Upper lobe of left lung (tissue), 6 donors: ENCODE measurements around the gene ANAPC5. TPM values are rescaled to one million over a fixed set of nuclear protein-coding genes. Genes with fewer than 3 reads are reported as not detected.
A peak's percentile ranks its signal among the peaks of the same experiment; 100 is the strongest.

ENCODE experiments used
- ATAC-seq, 2 donors: fragments of 200-7000 bp; cut with Tn5 transposase; one replicate each; pipeline ENCODE4 v1.9.1; 2022; ENCODE audit warnings: mild to moderate bottlenecking in 2 of 2, moderate library complexity in 2 of 2; ENCODE audit not compliant: low FRiP score in 2 of 2
- DNase-seq, 2 donors: peaks; one replicate each; pipeline ENCODE4 v3.0.0-alpha.2; 2019 to 2020
- H3K27ac ChIP-seq, 4 donors: fragments of 200-600 bp; sonication (generic); one replicate each; pipeline ENCODE4 v1.5.1; 2016 to 2019
- H3K27me3 ChIP-seq, 4 donors: fragments of 200-600 bp; sonication (generic); one replicate each; pipeline ENCODE4 v1.5.1; 2017 to 2019
- H3K36me3 ChIP-seq, 4 donors: fragments of 200-600 bp; sonication (generic); one replicate each; pipeline ENCODE4 v1.5.1; 2016 to 2019
- H3K4me1 ChIP-seq, 4 donors: fragments of 200-600 bp; sonication (generic); one replicate each; pipeline ENCODE4 v1.5.1; 2018 to 2019
- H3K4me3 ChIP-seq, 4 donors: fragments of 200-600 bp; sonication (generic); one replicate each; pipeline ENCODE4 v1.5.1; 2017 to 2019; ENCODE audit warnings: mild to moderate bottlenecking in 2 of 4, moderate library complexity in 1 of 4
- H3K9me3 ChIP-seq, 4 donors: fragments of 200-600 bp; sonication (generic); one replicate each; pipeline ENCODE4 v1.5.1; 2018 to 2019
- CTCF ChIP-seq, 6 experiments: fragments of 450-650 bp in 4 of 6; fragments of 200-600 bp in 2 of 6; sonication (generic) in 2 of 6; IDR thresholded peaks; one replicate each; pipeline ENCODE4 v1.5.1; 2016 to 2019; ENCODE audit warnings: antibody characterized with exemption in 6 of 6
- EP300 ChIP-seq, 4 donors: sonication (generic); formaldehyde crosslinking; IDR thresholded peaks; one replicate each; pipeline ENCODE4 v1.5.1; 2017; ENCODE audit warnings: antibody characterized with exemption in 4 of 4, control low read depth in 2 of 4
- POLR2A ChIP-seq, 4 donors: fragments of 450-650 bp; IDR thresholded peaks; one replicate each; pipeline ENCODE4 v1.5.1; 2016 to 2017; ENCODE audit warnings: antibody characterized with exemption in 4 of 4, mild to moderate bottlenecking in 2 of 4
- POLR2AphosphoS5 ChIP-seq, 2 donors: sonication (generic); formaldehyde crosslinking; IDR thresholded peaks; one replicate each; pipeline ENCODE4 v1.5.1; 2017; ENCODE audit warnings: antibody characterized with exemption in 2 of 2
- WGBS, 2 donors: methylation state at CpG; one replicate each; pipeline ENCODE4 v1.1.5; 2017 to 2018; 5-methylcytosine and 5-hydroxymethylcytosine counted together
- total RNA-seq, 6 donors: library from RNA; depleted of rRNA in 4 of 6; stranded (reverse); fragments of >200 nt in 4 of 6; gene quantifications; one replicate each; pipeline versions ENCODE4 v1.1.0 to v1.2.1, GENCODE V29; 2016 to 2021
- donor health status: DM: no; HTN: no; CAD: no; lungs with moderate emphysema.
- donor health status: DM: no; HTN: yes; CAD: no; lungs with severe emphysema.

The ANAPC5 gene
- total RNA-seq, 6 donors from 2014 or later, result 68.1 to 172 (median 87.3) TPM

GRCh38 chr12:121297435-121297991 lies 54.7 kb downstream of the ANAPC5 start:
- H3K9me3 ChIP-seq, result no peaks in the 10 kb centered on the region
- peak overlapping the region; percentile 80 to 97 (median 82) for H3K27ac ChIP-seq
- TF ChIP-seq POLR2A (IDR thresholded peaks at IDR 0.05), result no peak
- TF ChIP-seq POLR2AphosphoS5 (IDR thresholded peaks at IDR 0.05), result no peak
- no peak for TF ChIP-seq CTCF (IDR thresholded peaks at IDR 0.05)
- no peak for TF ChIP-seq EP300 (IDR thresholded peaks at IDR 0.05)
- DNase-seq (no peak), ATAC-seq (peak; percentile 21 to 47)
- H3K27me3 ChIP-seq, result no peaks in the 10 kb centered on the region
- peaks cover 27 to 52% (median 30%) of the 10 kb centered on the region in 4 donors for H3K4me1 ChIP-seq
- 5% methylated on average over 21 of the region's 21 CpGs for WGBS, 2 donors
- peak overlapping the region; percentile 48 to 100 (median 93) for H3K4me3 ChIP-seq
- peaks cover 0 to 1% (median 0%) of the 10 kb centered on the region in 4 donors for H3K36me3 ChIP-seq

GRCh38 chr12:121296618-121297434 lies 55.4 kb downstream of the ANAPC5 start, which contains the start of gene CAMKK2:
TSS of gene CAMKK2 (minus strand) at chr12:121296709. CDS start at chr12:121274526, 22,183 bp downstream.
- ATAC-seq (peak; percentile 90 to 98), DNase-seq (peak; percentile 86 to 98)
- Histone ChIP-seq H3K9me3 (no peaks in the 10 kb centered on the region), H3K36me3 (peaks cover 0 to 3% (median 0%) of the 10 kb centered on the region in 4 donors), H3K27ac (peak within 1 kb of the TSS; percentile 87 to 97 (median 90)), H3K4me3 (peak within 1 kb of the TSS; percentile 87 to 100 (median 94)), H3K4me1 (peaks cover 27 to 52% (median 29%) of the 10 kb centered on the region in 4 donors), H3K27me3 (no peaks in the 10 kb centered on the region)
- TF ChIP-seq EP300 (IDR thresholded peaks at IDR 0.05), result no peak
- TF ChIP-seq POLR2AphosphoS5 (IDR thresholded peaks at IDR 0.05), result peak in 1 of 2 donors; percentile 71
- peak in 2 of 4 donors; percentile 11 to 82 for TF ChIP-seq POLR2A (IDR thresholded peaks at IDR 0.05)
- peak in 2 of 6 experiments; percentile 25 to 27 for TF ChIP-seq CTCF (IDR thresholded peaks at IDR 0.05)
- WGBS, 2 donors, result 1 to 2% methylated on average over 39 to 62 of the region's 104 CpGs

GRCh38 chr12:121295746-121296617 lies 56.2 kb downstream of the ANAPC5 start:
- DNase-seq (no peak), ATAC-seq (peak; percentile 44 to 65)
- Histone ChIP-seq H3K9me3 (no peaks in the 10 kb centered on the region), H3K27me3 (no peaks in the 10 kb centered on the region), H3K27ac (peak overlapping the region; percentile 87 to 97 (median 90)), H3K36me3 (peaks cover 0 to 9% (median 0%) of the 10 kb centered on the region in 4 donors), H3K4me3 (peak overlapping the region; percentile 87 to 100 (median 94)), H3K4me1 (peaks cover 27 to 47% (median 29%) of the 10 kb centered on the region in 4 donors)
- 1 to 10% methylated on average over 2 to 11 of the region's 55 CpGs for WGBS, 2 donors
- peak in 1 of 6 experiments; percentile 10 for TF ChIP-seq CTCF (IDR thresholded peaks at IDR 0.05)
- TF ChIP-seq POLR2AphosphoS5 (IDR thresholded peaks at IDR 0.05), result no peak

GRCh38 chr12:121295116-121295745 lies 57.0 kb downstream of the ANAPC5 start:
- Histone ChIP-seq H3K27ac (peak overlapping the region; percentile 87 to 97 (median 90)), H3K36me3 (peaks cover 0 to 12% (median 0%) of the 10 kb centered on the region in 4 donors), H3K4me1 (peaks cover 23 to 42% (median 26%) of the 10 kb centered on the region in 4 donors), H3K27me3 (no peaks in the 10 kb centered on the region), H3K4me3 (peak overlapping the region; percentile 87 to 100 (median 94)), H3K9me3 (no peaks in the 10 kb centered on the region)
- 30 to 32% methylated on average over 5 to 7 of the region's 7 CpGs for WGBS, 2 donors
- no peak for TF ChIP-seq POLR2A (IDR thresholded peaks at IDR 0.05)
- ATAC-seq, result no peak
- peak in 1 of 2 donors; percentile 20 for DNase-seq
